Upper lobe of left lung (tissue), 6 donors: ENCODE results near the gene TSGA10. TPM values are rescaled to one million over a fixed set of nuclear protein-coding genes. Genes with fewer than 3 reads are reported as not detected.

Source experiments
- ATAC-seq, 2 donors: fragments of 200-7000 bp; cut with Tn5 transposase; one replicate each; pipeline ENCODE4 v1.9.1; 2022; ENCODE audit warnings: mild to moderate bottlenecking in 2 of 2, moderate library complexity in 2 of 2; ENCODE audit not compliant: low FRiP score in 2 of 2
- DNase-seq, 2 donors: peaks; one replicate each; pipeline ENCODE4 v3.0.0-alpha.2; 2019 to 2020
- H3K27ac ChIP-seq, 4 donors: fragments of 200-600 bp; sonication (generic); one replicate each; pipeline ENCODE4 v1.5.1; 2016 to 2019
- H3K27me3 ChIP-seq, 4 donors: fragments of 200-600 bp; sonication (generic); one replicate each; pipeline ENCODE4 v1.5.1; 2017 to 2019
- H3K36me3 ChIP-seq, 4 donors: fragments of 200-600 bp; sonication (generic); one replicate each; pipeline ENCODE4 v1.5.1; 2016 to 2019
- H3K4me1 ChIP-seq, 4 donors: fragments of 200-600 bp; sonication (generic); one replicate each; pipeline ENCODE4 v1.5.1; 2018 to 2019
- H3K4me3 ChIP-seq, 4 donors: fragments of 200-600 bp; sonication (generic); one replicate each; pipeline ENCODE4 v1.5.1; 2017 to 2019; ENCODE audit warnings: mild to moderate bottlenecking in 2 of 4, moderate library complexity in 1 of 4
- H3K9me3 ChIP-seq, 4 donors: fragments of 200-600 bp; sonication (generic); one replicate each; pipeline ENCODE4 v1.5.1; 2018 to 2019
- EP300 ChIP-seq, 4 donors: sonication (generic); formaldehyde crosslinking; IDR thresholded peaks; one replicate each; pipeline ENCODE4 v1.5.1; 2017; ENCODE audit warnings: antibody characterized with exemption in 4 of 4, control low read depth in 2 of 4
- POLR2A ChIP-seq, 4 donors: fragments of 450-650 bp; IDR thresholded peaks; one replicate each; pipeline ENCODE4 v1.5.1; 2016 to 2017; ENCODE audit warnings: antibody characterized with exemption in 4 of 4, mild to moderate bottlenecking in 2 of 4
- POLR2AphosphoS5 ChIP-seq, 2 donors: sonication (generic); formaldehyde crosslinking; IDR thresholded peaks; one replicate each; pipeline ENCODE4 v1.5.1; 2017; ENCODE audit warnings: antibody characterized with exemption in 2 of 2
- WGBS, 2 donors: methylation state at CpG; one replicate each; pipeline ENCODE4 v1.1.5; 2017 to 2018; 5-methylcytosine and 5-hydroxymethylcytosine counted together
- total RNA-seq, 6 donors: library from RNA; depleted of rRNA in 4 of 6; stranded (reverse); fragments of >200 nt in 4 of 6; gene quantifications; one replicate each; pipeline versions ENCODE4 v1.1.0 to v1.2.1, GENCODE V29; 2016 to 2021
- TF ChIP-seq, protein P1 (sequence below), 6 experiments: fragments of 450-650 bp in 4 of 6; fragments of 200-600 bp in 2 of 6; sonication (generic) in 2 of 6; IDR thresholded peaks; one replicate each; pipeline ENCODE4 v1.5.1; 2016 to 2019; ENCODE audit warnings: antibody characterized with exemption in 6 of 6
- donor health status: DM: no; HTN: no; CAD: no; lungs with moderate emphysema.
- donor health status: DM: no; HTN: yes; CAD: no; lungs with severe emphysema.

TSGA10 gene
- total RNA-seq, 6 donors from 2014 or later: 3.9 to 33.8 (median 9.4) TPM

GRCh38 chr2:99166218-99166617 lies 11.5 kb upstream of the TSGA10 start:
- peak in 1 of 2 donors; percentile 67 for DNase-seq
- H3K9me3 ChIP-seq: no peaks in the 10 kb centered on the region
- H3K4me3 ChIP-seq: no peak overlapping the region
- peak; percentile 41 to 89 for ATAC-seq
- H3K27me3 ChIP-seq: no peaks in the 10 kb centered on the region
- TF ChIP-seq POLR2AphosphoS5 (IDR thresholded peaks at IDR 0.05): no peak
- TF ChIP-seq EP300 (IDR thresholded peaks at IDR 0.05): peak in 1 of 4 donors; percentile 57
- peaks cover 0 to 62% (median 16%) of the 10 kb centered on the region in 4 donors for H3K36me3 ChIP-seq
- no peak overlapping the region for H3K27ac ChIP-seq
- whole genome bisulfite sequencing, 2 donors: 61 to 72% methylated on average over 5 of the region's 5 CpGs
- peaks cover 0 to 2% (median 0%) of the 10 kb centered on the region in 4 donors for H3K4me1 ChIP-seq

- ATAC-seq (no peak), DNase-seq (no peak)
- TF ChIP-seq, protein P1, sequence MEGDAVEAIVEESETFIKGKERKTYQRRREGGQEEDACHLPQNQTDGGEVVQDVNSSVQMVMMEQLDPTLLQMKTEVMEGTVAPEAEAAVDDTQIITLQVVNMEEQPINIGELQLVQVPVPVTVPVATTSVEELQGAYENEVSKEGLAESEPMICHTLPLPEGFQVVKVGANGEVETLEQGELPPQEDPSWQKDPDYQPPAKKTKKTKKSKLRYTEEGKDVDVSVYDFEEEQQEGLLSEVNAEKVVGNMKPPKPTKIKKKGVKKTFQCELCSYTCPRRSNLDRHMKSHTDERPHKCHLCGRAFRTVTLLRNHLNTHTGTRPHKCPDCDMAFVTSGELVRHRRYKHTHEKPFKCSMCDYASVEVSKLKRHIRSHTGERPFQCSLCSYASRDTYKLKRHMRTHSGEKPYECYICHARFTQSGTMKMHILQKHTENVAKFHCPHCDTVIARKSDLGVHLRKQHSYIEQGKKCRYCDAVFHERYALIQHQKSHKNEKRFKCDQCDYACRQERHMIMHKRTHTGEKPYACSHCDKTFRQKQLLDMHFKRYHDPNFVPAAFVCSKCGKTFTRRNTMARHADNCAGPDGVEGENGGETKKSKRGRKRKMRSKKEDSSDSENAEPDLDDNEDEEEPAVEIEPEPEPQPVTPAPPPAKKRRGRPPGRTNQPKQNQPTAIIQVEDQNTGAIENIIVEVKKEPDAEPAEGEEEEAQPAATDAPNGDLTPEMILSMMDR (IDR thresholded peaks at IDR 0.05): no peak
- TF ChIP-seq EP300 (IDR thresholded peaks at IDR 0.05): no peak
- no peak for TF ChIP-seq POLR2A (IDR thresholded peaks at IDR 0.05)
- no peak for TF ChIP-seq POLR2AphosphoS5 (IDR thresholded peaks at IDR 0.05)
- Histone ChIP-seq H3K9me3 (no peaks in the 10 kb centered on the region), H3K4me3 (no peak overlapping the region), H3K27ac (no peak overlapping the region), H3K27me3 (no peaks in the 10 kb centered on the region), H3K4me1 (peaks cover 5 to 8% (median 7%) of the 10 kb centered on the region in 4 donors), H3K36me3 (peaks cover 0 to 41% (median 4%) of the 10 kb centered on the region in 4 donors)
- WGBS, 2 donors: 90 to 92% methylated on average over 4 of the region's 4 CpGs
Observed at GRCh38 chr2:99159594-99159993, 4.9 kb upstream of the TSGA10 start.

GRCh38 chr2:99158599-99158998 lies 3.9 kb upstream of the TSGA10 start:
- DNase-seq (no peak), ATAC-seq (no peak)
- Histone ChIP-seq H3K9me3 (no peaks in the 10 kb centered on the region), H3K27me3 (no peaks in the 10 kb centered on the region), H3K4me1 (peaks cover 12 to 17% (median 15%) of the 10 kb centered on the region in 4 donors), H3K27ac (no peak overlapping the region), H3K36me3 (peaks cover 0 to 37% (median 4%) of the 10 kb centered on the region in 4 donors), H3K4me3 (no peak overlapping the region)
- WGBS, 2 donors: 94% methylated on average over 5 of the region's 5 CpGs
- TF ChIP-seq POLR2AphosphoS5 (IDR thresholded peaks at IDR 0.05): no peak
- no peak for TF ChIP-seq EP300 (IDR thresholded peaks at IDR 0.05)
- no peak for TF ChIP-seq POLR2A (IDR thresholded peaks at IDR 0.05)
- TF ChIP-seq, protein P1 (IDR thresholded peaks at IDR 0.05): no peak

DNA sequence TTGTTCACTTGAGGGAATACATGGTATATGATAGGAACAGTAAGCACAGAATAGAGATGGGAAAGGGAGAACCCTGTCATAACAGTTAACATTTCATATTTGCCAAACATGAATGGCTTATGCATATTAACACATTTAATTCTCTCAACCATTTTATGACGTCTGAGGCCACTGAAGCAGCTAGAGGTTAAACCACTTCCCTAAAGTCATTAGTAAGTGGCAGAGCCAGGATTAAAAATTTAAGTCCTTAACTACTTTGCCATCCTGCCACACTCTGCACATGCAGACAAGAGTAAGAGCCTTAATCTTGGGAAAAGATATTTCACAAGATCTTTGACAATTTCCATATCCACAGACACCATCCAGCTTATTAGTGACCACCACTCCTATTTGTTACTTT lies 2.1 kb upstream of the TSGA10 start:
- Histone ChIP-seq H3K4me3 (no peak overlapping the region), H3K9me3 (no peaks in the 10 kb centered on the region), H3K4me1 (peaks cover 12 to 23% (median 16%) of the 10 kb centered on the region in 4 donors), H3K27ac (no peak overlapping the region), H3K36me3 (peaks cover 0 to 28% (median under 1%) of the 10 kb centered on the region in 4 donors), H3K27me3 (no peaks in the 10 kb centered on the region)
- WGBS, 2 donors: 68 to 77% methylated on average over 1 of the region's 1 CpG
- TF ChIP-seq POLR2A (IDR thresholded peaks at IDR 0.05): no peak
- no peak for TF ChIP-seq POLR2AphosphoS5 (IDR thresholded peaks at IDR 0.05)
- TF ChIP-seq, protein P1 (IDR thresholded peaks at IDR 0.05): no peak
- no peak for TF ChIP-seq EP300 (IDR thresholded peaks at IDR 0.05)
- ATAC-seq: no peak
- DNase-seq: no peak

DNA sequence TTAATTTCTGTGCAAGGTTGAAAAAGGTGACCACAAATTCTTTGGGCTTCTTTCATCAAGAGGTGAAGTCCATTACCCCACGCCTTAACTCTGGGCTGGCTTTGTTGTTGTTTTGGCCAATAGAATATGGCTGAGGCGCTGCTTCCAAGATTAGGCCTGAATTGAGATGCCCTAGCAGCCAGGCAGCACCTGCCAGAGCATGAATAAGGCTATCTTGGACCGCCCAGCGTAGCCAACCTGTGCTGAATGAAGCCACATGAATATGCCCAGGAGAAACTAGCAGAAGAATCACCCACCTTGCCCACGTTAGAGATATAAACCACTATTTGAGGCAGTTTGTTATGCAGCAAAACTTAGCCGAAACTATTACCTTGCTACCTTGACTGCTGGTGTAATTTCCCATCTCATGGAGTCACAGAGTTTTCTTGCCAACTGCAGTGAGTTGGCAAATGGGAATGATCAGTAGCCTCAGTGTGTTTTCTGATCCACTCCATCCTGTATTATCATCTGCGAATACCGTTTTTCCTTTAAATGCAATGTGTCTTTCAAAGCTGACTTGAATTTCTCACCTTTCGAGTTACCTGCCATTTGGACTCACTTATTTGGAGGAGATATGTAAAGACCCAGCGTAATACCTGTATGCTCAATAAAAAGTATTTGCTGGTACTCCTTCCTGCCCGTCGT lies 679 bp downstream of the TSGA10 start:
- Histone ChIP-seq H3K27ac (peak overlapping the region; percentile 87 to 92 (median 90)), H3K36me3 (peaks cover 0 to 16% (median 0%) of the 10 kb centered on the region in 4 donors), H3K4me1 (peaks cover 12 to 23% (median 16%) of the 10 kb centered on the region in 4 donors), H3K27me3 (no peaks in the 10 kb centered on the region), H3K9me3 (no peaks in the 10 kb centered on the region), H3K4me3 (peak overlapping the region; percentile 65 to 82 (median 72))
- ATAC-seq (no peak), DNase-seq (no peak)
- TF ChIP-seq POLR2A (IDR thresholded peaks at IDR 0.05): no peak
- TF ChIP-seq, protein P1 (IDR thresholded peaks at IDR 0.05): no peak
- TF ChIP-seq EP300 (IDR thresholded peaks at IDR 0.05): no peak
- TF ChIP-seq POLR2AphosphoS5 (IDR thresholded peaks at IDR 0.05): no peak
- WGBS, 2 donors: 43 to 51% methylated on average over 12 of the region's 12 CpGs
